HG02678 (cell line): ENCODE data around the gene CHKA.

Experiments
- ATAC-seq: cut with Tn5 transposase; IDR thresholded peaks from one replicate; pipeline ENCODE4 v1.9.1; 2021; ENCODE audit warnings: mild to moderate bottlenecking, moderate library complexity; ENCODE audit not compliant: unreplicated experiment

Gene CHKA

GRCh38 chr11:68077617-68078582 is 43.3 kb downstream of the CHKA start:
- peak; percentile 52 for ATAC-seq

- no peak for ATAC-seq
Observed at GRCh38 chr11:68076371-68077042, 44.7 kb downstream of the CHKA start.

GRCh38 chr11:68074584-68075352 is 46.4 kb downstream of the CHKA start:
- no peak for ATAC-seq

GRCh38 chr11:68071281-68072048 is 49.7 kb downstream of the CHKA start:
- no peak for ATAC-seq

- no peak for ATAC-seq
Observed at GRCh38 chr11:68067991-68068390, 53.2 kb downstream of the CHKA start.

- ATAC-seq: no peak
Observed at GRCh38 chr11:68066742-68067141, 54.4 kb downstream of the CHKA start.

GRCh38 chr11:68065841-68066240 is 55.3 kb downstream of the CHKA start:
- ATAC-seq: no peak

- ATAC-seq: no peak
Observed at GRCh38 chr11:68064926-68065325, 56.3 kb downstream of the CHKA start.

GRCh38 chr11:68061508-68061907 is 59.7 kb downstream of the CHKA start:
- no peak for ATAC-seq

- ATAC-seq: no peak
Observed at GRCh38 chr11:68057807-68058206, 63.4 kb downstream of the CHKA start.

GRCh38 chr11:68056317-68057285 is 64.6 kb downstream of the CHKA start:
- no peak for ATAC-seq

- no peak for ATAC-seq
Observed at GRCh38 chr11:68053981-68054812, 67.0 kb downstream of the CHKA start.

- no peak for ATAC-seq
Observed at GRCh38 chr11:68053117-68053516, 68.1 kb downstream of the CHKA start.

- no peak for ATAC-seq
Observed at GRCh38 chr11:68052137-68052873, 68.9 kb downstream of the CHKA start.

- ATAC-seq: no peak
Observed at GRCh38 chr11:68051191-68052136, 69.7 kb downstream of the CHKA start.

- no peak for ATAC-seq
Observed at GRCh38 chr11:68050371-68050841, 70.8 kb downstream of the CHKA start.
